HG02885 (cell line): Measurements from ENCODE around the gene RAD51B.
A peak's percentile ranks its signal among the peaks of the same experiment; 100 is the strongest.
"Not testable (repeated sequence)": the region's sequence is repeated elsewhere in the genome, so short reads cannot be mapped to it uniquely, and the experiment has no call there.

Source experiments
- ATAC-seq: cut with Tn5 transposase; IDR thresholded peaks from one replicate; pipeline ENCODE4 v1.9.1; 2021; ENCODE audit warnings: mild to moderate bottlenecking; ENCODE audit not compliant: unreplicated experiment, poor library complexity

Gene RAD51B

DNA sequence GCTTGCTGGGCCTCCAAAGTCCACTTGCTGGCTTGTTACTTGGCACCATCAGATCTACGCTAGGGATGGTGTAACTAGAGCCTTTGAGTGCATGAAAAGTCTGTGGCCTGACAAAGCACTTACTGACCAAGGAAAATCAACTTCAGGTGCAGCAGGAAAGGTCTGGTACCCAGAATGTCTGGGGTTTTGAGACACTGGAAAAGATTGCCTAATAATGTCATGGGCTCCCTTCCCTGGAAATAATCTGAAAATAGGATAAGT is 866.6 kb downstream of the RAD51B start:
- ATAC-seq, result no peak

DNA sequence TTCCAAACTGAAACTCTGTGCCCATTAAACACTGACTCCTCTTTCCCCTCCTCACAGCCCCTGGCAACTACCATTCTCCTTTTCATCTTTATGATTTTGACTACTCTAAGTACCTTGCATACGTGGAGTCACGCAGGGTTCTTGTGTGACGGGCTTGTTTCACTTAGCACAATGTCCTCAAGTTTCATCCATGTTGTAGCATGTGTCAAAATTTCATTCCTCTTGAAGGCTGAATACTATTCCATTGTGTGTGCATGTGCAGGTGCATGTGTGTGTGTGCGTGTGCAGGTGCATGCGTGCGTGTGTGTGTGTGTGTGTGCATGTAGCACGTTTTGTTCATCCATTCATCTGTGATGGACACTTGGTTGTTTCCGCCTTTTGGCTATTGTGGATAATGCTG is 867.1 kb downstream of the RAD51B start:
- no peak for ATAC-seq

DNA sequence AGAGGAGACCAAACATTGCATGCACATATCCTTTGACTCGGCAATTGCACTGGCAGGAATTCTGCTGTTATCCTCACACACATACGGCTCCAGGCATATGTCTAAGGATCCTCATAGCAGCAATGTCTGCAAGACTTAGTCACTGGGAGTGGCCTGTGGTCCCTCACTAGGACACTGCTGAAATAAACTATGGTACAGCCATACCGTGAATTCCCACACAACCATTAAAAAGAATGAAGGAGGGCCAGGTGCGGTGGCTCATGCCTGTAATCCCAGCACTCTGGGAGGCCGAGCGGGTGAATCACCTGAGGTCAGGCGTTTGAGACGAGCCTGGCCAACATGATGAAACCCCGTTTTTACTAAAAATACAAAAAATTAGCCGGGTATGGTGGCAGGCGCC is 868.2 kb downstream of the RAD51B start:
- no peak for ATAC-seq

DNA sequence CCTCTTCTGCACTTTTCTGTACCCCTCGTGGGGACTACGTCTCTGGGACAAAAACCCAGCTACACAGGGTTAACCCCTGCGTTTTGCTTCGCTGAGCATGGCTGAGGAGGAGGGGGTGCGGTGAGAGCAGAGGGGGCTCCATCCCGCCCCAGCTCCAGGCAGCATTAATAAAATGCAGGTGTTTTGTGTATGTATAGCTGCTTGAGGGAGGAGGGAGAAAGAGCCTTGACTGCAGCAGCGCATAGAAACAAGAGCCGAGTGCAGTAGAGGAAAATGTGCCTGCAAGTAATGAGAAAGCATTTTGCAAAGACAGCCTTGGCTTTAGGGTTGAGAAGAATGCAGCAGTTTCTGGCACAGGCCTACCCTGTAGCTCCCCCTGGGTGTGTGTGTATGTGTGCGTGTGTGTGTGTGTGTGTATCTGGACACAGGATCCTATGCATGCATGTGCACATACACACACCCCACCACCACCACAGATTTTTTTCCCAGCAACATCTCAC is 869.3 kb downstream of the RAD51B start:
- ATAC-seq, result no peak

DNA sequence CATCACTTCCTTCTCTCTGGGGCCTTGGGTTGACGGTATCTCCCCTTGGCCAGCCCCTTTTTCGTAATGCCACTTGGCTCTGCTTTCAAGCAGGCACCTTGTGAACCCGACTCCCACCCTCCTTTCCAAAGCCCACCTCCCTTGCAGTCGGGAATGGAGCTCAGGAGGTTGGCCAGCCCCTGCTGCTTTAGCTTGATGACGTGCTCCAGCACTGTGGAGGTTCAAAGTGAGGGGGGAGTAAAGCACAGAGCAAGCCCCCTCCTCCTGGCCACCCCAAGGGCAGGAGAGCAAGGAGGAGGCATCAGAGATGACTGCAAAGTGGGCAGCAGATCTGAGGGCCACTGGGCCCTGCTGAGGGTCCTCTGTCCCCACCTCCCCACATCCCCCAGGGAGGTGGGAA is 869.9 kb downstream of the RAD51B start:
- no peak for ATAC-seq

DNA sequence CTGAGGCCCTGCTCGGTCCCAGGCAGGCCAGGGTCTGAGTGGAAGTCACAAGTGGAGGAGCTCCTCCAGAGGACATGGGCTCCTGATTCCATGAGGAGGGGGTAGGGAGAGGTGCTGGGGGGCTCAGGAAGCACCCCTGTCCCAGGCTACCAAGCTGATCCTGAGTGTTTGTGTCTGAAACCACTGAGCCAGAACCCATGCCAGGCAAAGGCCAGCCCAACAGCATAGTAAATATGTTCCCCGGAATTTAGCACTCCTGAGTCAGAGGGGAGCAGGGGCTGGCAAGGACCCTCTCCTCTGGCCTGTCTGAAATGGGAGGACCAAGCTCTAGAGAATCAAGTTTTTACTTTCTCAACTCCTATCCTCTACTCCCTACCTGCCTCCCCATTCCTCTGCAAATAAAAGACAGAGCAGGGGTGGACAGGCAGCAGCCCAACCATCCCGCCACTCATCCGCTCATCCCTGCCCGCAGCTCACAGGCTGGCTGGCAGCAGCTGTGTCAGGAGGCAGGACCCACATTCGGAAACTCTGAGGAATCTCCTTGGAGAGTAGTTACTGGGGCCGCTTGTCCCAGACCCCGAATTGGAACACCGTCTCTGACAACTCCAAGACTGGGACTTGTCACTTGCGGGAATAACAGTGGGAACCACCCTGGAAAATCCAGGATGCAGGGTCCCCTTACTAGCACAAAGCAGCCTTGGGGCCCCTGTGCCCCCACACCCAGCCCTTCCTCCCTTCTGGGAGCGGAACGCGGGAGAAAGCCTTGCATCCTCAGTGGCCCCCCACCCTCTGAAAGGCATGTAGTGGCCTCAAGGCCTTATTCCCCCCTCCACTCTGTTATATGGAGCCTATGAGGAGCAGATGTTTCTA is 870.7 kb downstream of the RAD51B start:
- no peak for ATAC-seq

DNA sequence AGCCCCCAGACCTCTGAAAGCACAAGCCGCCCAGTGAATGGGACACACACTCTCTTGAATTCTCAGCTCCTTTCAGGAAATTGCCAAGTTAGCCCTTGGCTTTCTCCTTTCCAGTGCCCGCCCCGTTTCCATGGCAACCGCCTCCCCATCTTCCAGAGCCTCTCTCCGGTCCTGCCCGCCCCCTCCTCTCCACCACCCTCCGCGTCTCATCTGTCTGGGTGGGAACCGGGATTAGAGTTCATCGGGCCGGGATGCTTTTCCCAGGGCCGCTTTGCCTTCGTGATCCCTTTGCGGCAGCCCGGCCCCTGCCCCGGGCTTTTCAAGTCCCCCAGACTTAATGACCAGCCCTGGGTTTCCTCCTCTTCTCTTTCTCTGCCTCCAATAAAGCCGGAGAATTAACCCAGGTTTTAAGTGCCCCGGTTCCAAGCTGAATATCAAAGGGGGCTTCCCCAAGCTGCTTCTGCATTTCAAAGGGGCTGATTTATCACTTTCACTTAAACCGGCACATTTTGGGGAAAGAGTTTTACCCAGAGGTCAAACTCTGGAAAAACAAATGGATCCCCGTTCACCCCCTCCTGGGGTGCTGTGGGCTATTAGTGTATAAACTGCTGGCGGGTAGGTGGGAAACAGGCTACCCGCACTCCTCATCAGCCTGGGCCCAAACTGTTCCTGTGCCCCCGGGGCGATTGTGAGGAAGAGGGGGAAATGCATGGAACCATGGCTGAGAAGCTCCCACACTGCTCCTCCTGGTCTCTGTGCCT is 871.6 kb downstream of the RAD51B start:
- no peak for ATAC-seq

DNA sequence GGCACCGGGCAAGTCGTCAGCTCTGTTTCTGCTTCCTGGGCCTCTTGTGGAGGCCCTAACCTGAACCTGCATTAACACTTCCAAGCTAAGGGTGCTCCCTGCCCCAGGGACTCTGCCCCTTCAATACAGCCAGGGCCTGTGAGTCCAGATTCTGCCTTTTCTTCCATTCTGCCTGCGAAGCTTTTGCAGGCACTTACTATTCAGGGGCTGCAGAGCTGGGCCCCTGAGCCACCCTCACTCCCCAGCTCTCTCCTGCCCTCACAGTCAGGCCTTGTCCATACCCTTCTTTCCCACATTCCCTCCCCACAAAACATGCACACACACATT is 872.2 kb downstream of the RAD51B start:
- ATAC-seq, result no peak

DNA sequence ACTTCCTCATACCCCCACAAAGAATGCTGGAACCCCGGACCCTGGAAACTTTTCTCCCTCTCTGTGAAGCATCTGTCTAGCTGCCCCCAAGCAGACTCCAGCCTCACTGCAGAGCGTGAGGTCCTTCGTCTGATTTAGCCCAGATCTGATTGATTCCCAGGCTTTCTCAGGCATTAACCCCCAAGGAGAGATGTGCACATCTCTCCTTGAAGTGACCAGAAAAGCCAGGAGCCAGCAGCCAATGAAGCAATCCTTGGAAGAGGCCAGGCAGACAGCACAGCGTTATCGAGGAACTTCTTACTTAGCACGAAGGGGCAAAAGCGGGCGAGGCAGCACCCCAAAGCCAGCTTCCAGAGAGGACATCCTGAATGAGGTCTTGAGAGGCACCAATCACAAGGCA is 872.6 kb downstream of the RAD51B start:
- ATAC-seq, result no peak

DNA sequence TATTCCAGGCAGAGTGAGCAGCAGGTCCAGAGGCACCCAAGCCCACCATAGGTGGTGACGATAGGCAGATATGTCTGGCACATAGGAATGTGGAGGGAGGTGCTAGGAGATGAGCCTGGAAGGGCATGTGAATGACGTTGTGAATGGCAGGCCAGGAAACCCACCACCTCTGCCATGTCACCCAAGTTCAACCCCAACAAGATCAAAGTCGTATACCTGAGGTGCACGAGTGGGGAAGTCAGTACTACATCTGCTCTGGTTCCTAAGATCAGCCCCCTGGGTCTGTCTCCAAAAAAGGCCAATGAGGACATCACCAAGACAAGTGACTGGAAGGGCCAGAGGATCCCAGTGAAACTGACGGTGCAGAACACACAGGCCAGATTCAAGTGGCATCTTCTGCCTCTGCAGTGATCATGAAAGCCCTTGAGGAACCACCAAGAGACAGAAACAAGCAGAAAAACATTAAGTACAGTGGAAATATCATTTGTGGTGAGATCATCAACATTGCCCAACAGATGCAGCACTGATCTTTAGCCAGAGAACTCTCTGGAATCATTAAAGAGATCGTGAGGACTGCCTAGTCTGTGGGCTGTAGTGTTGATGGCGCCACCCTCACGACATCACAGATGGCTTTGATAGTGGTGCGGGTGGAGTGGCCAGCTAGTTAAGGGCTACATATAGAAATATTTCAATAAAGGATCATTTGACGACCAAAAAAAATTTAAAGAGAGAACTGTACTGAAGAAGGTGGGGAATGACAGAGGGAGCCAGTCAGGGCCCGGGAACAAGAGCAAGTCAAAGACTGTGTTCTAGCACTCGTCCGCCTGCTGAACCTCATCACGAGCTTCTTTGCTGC is 873.6 kb downstream of the RAD51B start:
- no peak for ATAC-seq

DNA sequence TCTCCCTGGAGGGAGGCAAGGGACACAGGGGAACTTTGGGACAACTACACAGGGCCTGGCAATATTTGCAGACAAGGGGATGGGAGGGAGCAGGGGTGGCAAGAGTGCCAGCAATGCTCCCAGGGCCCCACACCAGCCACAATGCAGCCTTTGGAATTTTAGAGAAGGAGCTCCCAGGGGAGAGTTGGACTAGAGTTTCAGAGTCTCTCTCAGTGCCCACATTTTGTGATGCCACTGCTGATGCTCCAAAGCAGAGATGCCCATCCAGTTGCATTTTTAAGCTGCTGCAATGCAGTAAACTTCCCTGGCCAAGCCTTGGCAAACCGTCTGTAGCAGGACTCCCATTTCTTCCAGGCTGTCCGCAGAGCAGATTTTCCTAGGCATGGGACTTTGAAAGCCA is 874.3 kb downstream of the RAD51B start:
- ATAC-seq, result no peak

DNA sequence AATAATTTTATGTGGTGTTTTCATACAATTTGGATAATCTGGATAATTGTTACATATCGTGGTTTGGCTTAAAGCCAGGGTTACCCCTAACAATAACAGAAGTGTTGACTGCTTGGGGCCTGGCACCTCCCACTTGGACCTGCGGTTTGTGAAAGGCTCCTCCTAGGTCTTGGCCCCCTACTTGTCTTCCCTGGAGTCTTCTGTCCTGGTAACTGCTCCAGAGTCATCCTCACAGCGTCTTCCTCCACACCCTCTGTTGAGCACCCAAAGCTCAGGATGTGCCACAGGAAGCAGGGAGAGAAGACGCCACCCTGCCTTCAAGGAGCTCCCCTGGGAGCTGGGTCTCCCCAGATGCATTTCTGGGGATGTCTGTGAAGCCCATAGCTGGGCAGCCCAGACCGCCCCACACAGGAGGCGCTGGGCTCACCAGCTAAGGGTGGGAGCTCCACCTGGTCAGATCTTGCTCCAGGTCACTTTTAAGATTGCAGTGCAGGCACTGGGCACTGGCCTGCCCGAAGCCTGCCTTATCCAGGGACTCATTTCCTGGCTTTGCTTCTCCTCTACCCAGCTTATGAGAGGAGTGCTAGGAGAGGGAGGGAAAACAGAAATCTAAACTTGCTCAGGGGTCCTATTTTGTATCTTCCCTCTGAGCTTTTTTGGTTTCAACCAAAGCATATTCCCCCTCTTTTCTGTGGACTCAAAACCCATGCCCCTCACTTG is 875.1 kb downstream of the RAD51B start:
- ATAC-seq, result no peak

DNA sequence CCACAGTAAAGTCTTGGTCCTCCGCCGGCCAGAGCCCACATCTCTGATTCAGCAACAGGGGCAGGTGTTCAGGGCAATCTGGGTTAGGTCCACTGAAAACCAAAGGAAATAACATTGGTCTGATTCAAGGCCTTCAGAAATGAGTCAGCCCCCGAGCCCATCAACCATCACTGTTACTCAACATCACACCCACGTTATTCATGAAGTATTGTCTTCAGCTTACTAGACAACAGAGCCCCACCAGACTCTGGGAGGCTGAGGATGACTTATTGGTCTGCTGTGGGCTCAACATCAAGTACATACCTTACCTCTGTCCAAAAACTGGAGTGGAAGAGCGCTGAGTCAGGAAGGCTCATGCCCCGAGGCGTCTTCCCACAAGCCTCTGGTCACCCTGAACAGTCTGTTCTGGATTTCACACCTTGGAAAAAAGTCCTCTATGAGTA is 875.8 kb downstream of the RAD51B start:
- ATAC-seq, result peak; percentile 93

DNA sequence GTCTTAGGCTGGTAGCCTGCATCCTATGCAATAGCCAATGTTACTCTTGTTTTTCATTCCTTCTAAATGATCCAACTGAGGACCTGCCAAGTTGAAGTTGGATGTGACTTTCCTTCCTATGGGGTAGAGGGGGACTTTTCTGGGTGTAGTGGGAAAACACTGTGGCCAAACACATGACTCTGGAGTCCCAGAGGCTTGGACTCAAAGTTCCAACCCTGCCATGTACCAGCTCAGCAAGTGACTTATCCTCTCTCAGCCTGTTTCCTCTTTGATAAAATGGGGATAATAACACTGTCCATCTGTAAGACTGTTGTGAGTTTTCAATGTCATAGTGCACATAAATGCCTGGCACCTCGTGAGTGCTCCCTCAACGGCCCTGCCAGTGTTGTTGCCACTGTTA is 876.3 kb downstream of the RAD51B start:
- ATAC-seq, result no peak

DNA sequence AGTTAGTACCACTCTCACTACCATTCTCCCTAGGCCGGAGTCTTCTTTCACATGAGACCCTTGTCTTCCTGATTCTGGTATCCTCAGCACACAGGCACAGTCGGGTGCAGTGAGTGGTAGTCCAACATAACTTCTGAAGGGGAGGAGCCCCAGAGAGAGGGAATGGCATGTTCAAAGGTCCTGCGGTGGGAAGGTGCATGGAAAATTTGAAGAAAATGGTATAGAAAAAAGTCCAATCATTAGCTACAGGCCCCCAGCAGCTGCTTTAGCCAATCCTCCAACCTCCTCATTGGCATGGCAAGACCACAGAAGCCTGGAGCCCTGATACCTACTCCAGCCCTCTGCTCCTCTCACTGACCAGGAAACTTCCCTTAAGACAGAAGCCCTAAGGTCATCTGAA is 876.7 kb downstream of the RAD51B start:
- no peak for ATAC-seq

DNA sequence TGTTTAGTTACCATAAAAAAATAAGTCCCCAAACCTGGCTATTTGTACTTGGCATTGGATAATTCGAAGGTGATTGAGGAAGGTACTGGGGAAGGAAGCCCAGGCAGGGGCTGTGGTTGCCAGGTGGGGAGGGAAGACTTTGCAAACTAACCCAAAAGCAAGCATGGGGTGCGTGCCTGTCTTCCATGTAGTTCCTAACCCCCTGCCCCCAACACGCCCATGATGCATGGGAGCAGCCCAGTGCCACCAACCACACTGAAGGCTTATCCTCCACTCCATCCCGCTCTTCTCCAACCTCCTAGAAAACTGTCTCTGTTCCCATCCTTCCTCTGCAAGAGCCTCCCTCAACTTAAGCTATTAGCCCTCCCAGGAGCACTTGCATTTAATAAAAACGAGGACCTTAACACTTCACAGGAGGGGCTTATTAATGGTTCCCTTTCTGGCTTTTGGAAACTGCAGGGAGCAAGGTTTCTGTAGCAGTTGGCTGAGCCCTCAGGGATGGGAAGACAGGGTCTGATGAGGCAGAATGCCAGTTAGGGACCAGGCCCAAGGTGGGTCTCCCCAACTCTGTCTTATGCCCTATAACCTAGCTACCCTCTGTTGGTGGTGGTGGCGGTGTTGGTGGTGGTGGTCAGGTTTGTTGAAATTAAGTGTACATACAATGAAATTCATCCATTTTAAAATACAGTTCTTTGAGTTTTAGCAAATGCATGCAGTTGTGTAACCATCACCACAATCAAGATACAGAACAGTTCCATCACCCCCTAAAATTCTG is 877.3 kb downstream of the RAD51B start:
- ATAC-seq, result no peak

DNA sequence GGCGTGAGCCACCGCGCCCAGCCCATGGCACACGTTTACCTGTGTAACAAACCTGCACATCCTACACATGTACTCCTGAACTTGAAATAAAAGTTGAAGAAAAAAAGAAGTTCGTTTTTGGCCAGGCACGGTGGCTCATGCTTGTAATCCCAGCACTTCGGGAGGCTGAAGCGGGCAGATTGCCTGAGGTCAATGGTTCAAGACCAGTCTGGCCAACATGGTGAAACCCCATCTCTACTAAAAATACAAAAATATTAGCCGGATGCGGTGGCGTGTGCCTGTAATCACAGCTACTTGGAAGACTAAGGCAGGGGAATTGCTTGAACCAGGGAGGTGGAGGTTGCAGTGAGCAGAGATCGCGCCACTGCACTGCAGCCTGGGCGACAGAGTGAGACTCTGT is 879.2 kb downstream of the RAD51B start:
- not testable (repeated sequence) for ATAC-seq

DNA sequence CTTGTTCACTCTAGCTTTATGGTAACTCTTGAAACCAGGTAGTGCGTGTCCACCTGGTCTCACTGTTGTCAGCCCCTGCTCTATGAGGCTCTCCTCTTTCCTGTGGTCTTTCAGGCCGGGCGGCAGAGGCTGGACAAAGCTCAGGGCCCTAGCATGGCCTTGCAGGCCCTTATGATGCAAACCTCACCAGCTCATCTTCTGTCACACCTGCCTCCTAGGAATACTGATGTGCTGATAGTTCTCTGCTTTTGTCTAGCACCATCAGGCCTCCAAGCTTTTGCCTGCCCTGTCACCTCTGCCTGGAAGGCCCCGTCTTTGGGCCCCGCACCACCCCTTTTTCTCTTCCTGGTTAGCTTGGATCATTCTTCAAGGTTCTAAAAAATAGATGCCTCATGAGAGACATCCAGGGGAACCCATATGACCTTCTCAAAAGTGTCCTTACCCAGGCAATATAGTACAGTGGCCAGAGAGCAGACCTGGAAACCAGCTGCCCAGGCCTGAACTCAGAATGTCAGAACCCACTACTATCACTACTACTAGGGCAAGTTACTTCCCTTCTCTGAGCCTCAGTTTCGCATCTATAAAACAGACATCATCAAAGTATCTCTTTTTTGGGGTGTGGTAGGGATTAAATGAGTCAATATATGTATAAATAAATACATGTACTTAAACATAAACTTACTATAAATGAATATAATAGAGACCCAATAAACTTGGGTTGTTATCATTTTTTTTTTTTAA is 881.6 kb downstream of the RAD51B start:
- no peak for ATAC-seq

DNA sequence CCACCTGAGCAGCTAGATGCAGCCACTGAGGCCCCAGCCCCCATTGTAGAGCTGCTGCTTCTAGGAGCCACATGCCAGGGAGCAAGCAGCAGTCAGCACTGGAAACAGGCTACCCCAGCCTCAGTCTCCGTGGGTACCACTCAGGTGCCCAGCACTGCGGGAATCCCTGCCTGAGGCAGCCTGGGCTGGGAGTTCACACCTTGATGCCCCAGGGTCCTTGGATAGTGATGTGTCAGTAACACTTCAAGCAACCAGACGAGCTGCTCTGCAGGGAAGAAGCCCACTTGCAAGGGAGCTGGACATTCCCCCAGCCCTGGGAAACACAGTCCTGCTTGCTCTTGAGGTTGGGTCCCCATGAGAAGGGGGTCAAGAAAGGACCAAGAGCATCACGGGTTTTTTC is 882.6 kb downstream of the RAD51B start:
- no peak for ATAC-seq
